Activated B cell treated with CpG ODN at 0.5 μM for 24 hours (primary cell): ENCODE data around the gene CCNE1. TPM values are rescaled to one million over a fixed set of nuclear protein-coding genes. Genes with fewer than 3 reads are reported as not detected.

Source experiments
- ATAC-seq: fragments of 200-7000 bp; cut with Tn5 transposase; one replicate; pipeline ENCODE4 v1.10.0; 2021; ENCODE audit warnings: low read depth, mild to moderate bottlenecking, moderate library complexity
- CTCF ChIA-PET: fragments of 350-600 bp; sonication (Branson Sonifier 250); formaldehyde crosslinking; loops from one replicate; lab custom pipeline; 2021; ENCODE audit warnings: antibody characterized with exemption; lab: Charles Lee
- POLR2A ChIA-PET: fragments of 350-600 bp; sonication (Branson Sonifier 250); formaldehyde crosslinking; loops from one replicate; lab custom pipeline; 2021; ENCODE audit warnings: antibody characterized with exemption; lab: Charles Lee
- DNase-seq: peaks from one replicate; pipeline ENCODE4 v3.0.0; 2022
- H3K27ac Mint-ChIP-seq: one replicate; pipeline ENCODE4 v1.8.0; 2020; ENCODE audit warnings: mixed read lengths
- H3K27me3 Mint-ChIP-seq: one replicate; pipeline ENCODE4 v1.8.0; 2021; ENCODE audit warnings: mixed read lengths
- H3K36me3 Mint-ChIP-seq: one replicate; pipeline ENCODE4 v1.8.0; 2021; ENCODE audit warnings: low read depth, mixed read lengths
- H3K4me1 Mint-ChIP-seq: one replicate; pipeline ENCODE4 v1.8.0; 2021; ENCODE audit warnings: mixed read lengths
- H3K4me3 Mint-ChIP-seq: one replicate; pipeline ENCODE4 v1.8.0; 2020; ENCODE audit warnings: mild to moderate bottlenecking, mixed read lengths
- H3K9me3 Mint-ChIP-seq: one replicate; pipeline ENCODE4 v1.8.0; 2020; ENCODE audit warnings: mixed read lengths
- intact Hi-C: fragments of 100-400 bp; cut with micrococcal nuclease; formaldehyde crosslinking; loops from one replicate; pipeline ENCODE4 v1.15.1; 2024
- total RNA-seq: library from RNA; stranded (reverse); gene quantifications from 2 replicates; pipeline ENCODE4 v1.2.3, GENCODE V29; 2022
- TF ChIP-seq, protein P1 (sequence below): fragments of 200-600 bp; IDR thresholded peaks from one replicate; pipeline ENCODE4 v1.8.0; 2022; ENCODE audit warnings: antibody characterized with exemption, mild to moderate bottlenecking

The CCNE1 gene
- total RNA-seq, 1 donor from 2014 or later, result 4.1 TPM

DNA sequence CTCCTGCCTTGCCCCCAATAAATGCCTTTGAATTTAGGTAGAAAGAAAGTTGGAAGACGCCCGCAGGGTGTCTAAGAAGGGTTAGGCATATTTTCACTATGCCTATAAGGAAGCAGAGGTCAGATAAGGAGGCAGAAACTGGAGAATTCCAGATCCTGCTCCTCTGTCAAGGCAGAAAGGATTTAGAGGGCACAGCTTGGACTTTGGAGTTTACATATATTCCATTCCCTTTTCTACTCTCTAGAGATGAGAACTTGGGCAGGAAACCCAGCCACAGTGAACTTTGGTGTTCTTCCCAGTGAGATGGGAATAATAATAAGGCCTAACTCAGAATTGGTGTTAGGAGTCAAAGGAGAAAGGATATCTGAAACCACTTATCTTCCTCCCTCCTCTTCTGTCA lies 37.4 kb downstream of the CCNE1 start:
- ATAC-seq (no peak), DNase-seq (no peak)
- Mint-ChIP-seq H3K27me3 (peaks cover 5% of the 10 kb centered on the region), H3K36me3 (no peaks in the 10 kb centered on the region), H3K4me1 (peaks cover 7% of the 10 kb centered on the region), H3K27ac (no peak overlapping the region), H3K9me3 (no peaks in the 10 kb centered on the region), H3K4me3 (no peak overlapping the region)
- TF ChIP-seq, protein P1, sequence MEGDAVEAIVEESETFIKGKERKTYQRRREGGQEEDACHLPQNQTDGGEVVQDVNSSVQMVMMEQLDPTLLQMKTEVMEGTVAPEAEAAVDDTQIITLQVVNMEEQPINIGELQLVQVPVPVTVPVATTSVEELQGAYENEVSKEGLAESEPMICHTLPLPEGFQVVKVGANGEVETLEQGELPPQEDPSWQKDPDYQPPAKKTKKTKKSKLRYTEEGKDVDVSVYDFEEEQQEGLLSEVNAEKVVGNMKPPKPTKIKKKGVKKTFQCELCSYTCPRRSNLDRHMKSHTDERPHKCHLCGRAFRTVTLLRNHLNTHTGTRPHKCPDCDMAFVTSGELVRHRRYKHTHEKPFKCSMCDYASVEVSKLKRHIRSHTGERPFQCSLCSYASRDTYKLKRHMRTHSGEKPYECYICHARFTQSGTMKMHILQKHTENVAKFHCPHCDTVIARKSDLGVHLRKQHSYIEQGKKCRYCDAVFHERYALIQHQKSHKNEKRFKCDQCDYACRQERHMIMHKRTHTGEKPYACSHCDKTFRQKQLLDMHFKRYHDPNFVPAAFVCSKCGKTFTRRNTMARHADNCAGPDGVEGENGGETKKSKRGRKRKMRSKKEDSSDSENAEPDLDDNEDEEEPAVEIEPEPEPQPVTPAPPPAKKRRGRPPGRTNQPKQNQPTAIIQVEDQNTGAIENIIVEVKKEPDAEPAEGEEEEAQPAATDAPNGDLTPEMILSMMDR, result no peak
- POLR2A ChIA-PET, result no interaction called here
- CTCF ChIA-PET, result no interaction called here
- intact Hi-C loops, result no loop called here

DNA sequence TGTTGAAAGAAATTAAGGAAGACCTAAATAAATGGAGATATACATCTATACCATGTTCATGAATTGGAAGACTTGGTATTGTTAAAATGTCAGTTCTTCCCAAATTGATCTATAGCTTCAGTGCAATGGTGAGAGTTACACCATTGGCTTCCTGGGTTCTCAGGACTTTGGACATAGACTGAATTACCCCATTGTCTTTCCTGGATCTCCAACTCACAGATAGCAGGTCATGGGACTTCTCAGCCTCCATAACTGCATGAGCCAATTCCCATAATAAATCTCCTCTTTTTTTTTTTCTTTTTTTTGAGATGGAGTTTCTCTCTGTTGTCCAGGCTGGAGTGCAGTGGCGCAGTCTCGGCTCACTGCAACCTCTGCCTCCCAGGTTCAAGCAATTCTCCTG lies 38.7 kb downstream of the CCNE1 start:
- H3K4me3 Mint-ChIP-seq, result no peak overlapping the region
- POLR2A ChIA-PET, result interaction anchor here (0.5 kb wide), 1 partner anchor 22 kb away, joined by 3 read pairs; no protein-coding TSS in a partner anchor

DNA sequence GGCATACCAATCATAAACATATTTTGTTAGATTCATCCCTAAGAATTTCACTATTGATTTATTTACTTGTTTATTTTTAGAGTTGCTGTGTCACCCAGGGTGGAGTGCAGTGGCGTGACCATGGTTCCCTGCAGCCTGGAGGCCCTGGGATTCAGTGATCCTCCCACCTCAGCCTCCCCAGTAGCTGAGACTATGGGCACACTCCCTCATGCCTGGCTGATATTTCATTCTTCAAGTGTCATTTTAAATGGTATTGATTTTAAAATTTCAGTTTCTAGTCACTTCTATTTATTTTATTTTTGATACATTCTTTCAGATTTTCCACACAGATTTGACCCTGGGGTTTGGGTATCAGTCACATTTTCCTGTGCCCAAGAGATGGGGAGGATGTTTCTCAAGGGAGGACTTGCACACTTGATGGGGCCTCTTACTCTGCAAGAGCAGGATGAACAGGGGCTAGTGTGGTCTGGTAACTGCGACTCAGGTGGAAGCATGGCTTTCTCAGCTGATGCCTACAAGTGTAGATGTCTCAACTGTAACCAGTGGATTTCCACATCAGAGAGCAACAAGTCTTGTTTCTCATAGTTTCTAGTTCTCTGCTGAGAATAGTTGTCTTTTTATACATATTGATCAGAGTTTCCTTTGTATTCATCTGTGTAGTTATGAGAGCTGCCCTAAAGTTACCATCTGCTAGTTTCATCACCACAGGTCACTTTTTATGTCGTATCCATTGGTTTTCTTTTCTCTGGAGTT lies 40.2 kb downstream of the CCNE1 start:
- peaks cover 18% of the 10 kb centered on the region for H3K27me3 Mint-ChIP-seq
- POLR2A ChIA-PET, result no interaction called here

More for the DNA sequence above, 38.7 kb downstream of the CCNE1 start:
- intact Hi-C loops, result no loop called here
- DNase-seq (no peak), ATAC-seq (no peak)
- no peak overlapping the region for H3K27ac Mint-ChIP-seq
- peaks cover 6% of the 10 kb centered on the region for H3K4me1 Mint-ChIP-seq
- H3K27me3 Mint-ChIP-seq, result peaks cover 14% of the 10 kb centered on the region
- CTCF ChIA-PET, result no interaction called here
- no peaks in the 10 kb centered on the region for H3K36me3 Mint-ChIP-seq
- H3K9me3 Mint-ChIP-seq, result no peaks in the 10 kb centered on the region
- TF ChIP-seq, protein P1, result no peak

DNA sequence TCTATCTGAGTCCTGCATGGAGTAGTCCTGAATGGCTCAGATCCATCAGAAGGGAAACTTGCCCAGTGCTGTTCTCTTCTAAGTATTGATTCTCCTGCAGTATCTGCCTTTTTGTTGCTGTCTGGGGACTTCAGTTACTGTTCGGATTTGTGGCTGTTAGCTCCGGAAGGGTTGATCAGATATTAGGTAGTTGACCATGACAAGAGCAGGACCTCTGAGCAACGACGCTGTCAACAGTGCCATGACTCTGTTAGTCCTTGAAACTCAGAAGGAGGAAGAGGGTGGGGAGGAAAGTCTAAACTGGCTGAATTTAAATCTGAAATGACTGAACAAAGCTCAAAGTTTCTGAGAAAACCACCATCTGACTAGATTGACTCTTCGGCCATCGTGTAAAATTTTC lies 42.2 kb downstream of the CCNE1 start:
- DNase-seq, result no peak
- Mint-ChIP-seq H3K27me3 (peaks cover 20% of the 10 kb centered on the region), H3K27ac (no peak overlapping the region), H3K4me3 (no peak overlapping the region), H3K36me3 (no peaks in the 10 kb centered on the region), H3K4me1 (no peaks in the 10 kb centered on the region), H3K9me3 (no peaks in the 10 kb centered on the region)
- TF ChIP-seq, protein P1, result no peak
- ChIA-PET CTCF (no interaction called here), POLR2A (no interaction called here)
- intact Hi-C loops, result no loop called here
- no peak for ATAC-seq

More for the DNA sequence above, 40.2 kb downstream of the CCNE1 start:
- CTCF ChIA-PET, result no interaction called here
- H3K4me3 Mint-ChIP-seq, result no peak overlapping the region
- intact Hi-C loops, result no loop called here
- DNase-seq (no peak), ATAC-seq (no peak)
- H3K36me3 Mint-ChIP-seq, result no peaks in the 10 kb centered on the region
- H3K27ac Mint-ChIP-seq, result no peak overlapping the region
- no peaks in the 10 kb centered on the region for H3K9me3 Mint-ChIP-seq
- no peaks in the 10 kb centered on the region for H3K4me1 Mint-ChIP-seq
- TF ChIP-seq, protein P1, result no peak

DNA sequence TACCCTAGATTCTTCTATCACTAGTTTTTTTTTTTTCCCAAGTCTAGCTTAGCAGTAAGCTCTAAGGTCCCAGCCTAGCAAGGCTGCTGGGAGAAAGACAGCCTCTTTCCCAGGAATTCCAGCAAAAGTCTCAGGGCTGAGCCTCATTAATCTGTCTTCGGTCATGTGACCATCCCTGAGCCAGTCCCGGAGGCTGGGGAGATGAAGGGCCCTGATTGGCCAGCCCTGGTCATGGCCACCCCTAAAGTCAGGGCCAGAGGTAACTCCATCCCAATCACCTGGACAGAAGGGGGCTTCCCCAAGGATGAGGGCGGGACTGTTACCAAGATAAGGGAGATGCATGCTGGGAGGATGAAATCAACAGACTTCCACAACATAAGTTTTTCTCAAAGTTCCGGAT lies 43.3 kb downstream of the CCNE1 start:
- no peaks in the 10 kb centered on the region for H3K9me3 Mint-ChIP-seq

More for the DNA sequence above, 43.3 kb downstream of the CCNE1 start:
- Mint-ChIP-seq H3K4me1 (no peaks in the 10 kb centered on the region), H3K36me3 (no peaks in the 10 kb centered on the region), H3K4me3 (no peak overlapping the region), H3K27me3 (peaks cover 20% of the 10 kb centered on the region), H3K27ac (no peak overlapping the region)
- intact Hi-C loops, result no loop called here
- ATAC-seq, result no peak
- ChIA-PET CTCF (no interaction called here), POLR2A (no interaction called here)
- no peak for DNase-seq
- TF ChIP-seq, protein P1, result no peak
